GM23338 (cell line): ENCODE results near the gene CDIPT. TPM values are rescaled to one million over a fixed set of nuclear protein-coding genes. Genes with fewer than 3 reads are reported as not detected.

Experiments
- ATAC-seq: fragments of 200-7000 bp; cut with Tn5 transposase; 3 replicates; pipeline ENCODE4 v1.9.1; 2020
- DNase-seq: peaks from one replicate; pipeline ENCODE4 v3.0.0-alpha.2; 2015; ENCODE audit warnings: low spot score
- H2AFZ ChIP-seq: fragments of 200-600 bp; sonication (generic); 2 replicates; pipeline ENCODE4 v1.8.0; 2016; ENCODE audit warnings: antibody characterized with exemption, mild to moderate bottlenecking, moderate library complexity
- H3F3A ChIP-seq: fragments of 200-600 bp; sonication (generic); replicated peaks from 2 replicates; pipeline ENCODE4 v1.8.0; 2017; ENCODE audit warnings: antibody characterized with exemption, mixed run types, low read depth
- H3K27ac ChIP-seq: fragments of 200-600 bp; sonication (generic); 2 replicates; pipeline ENCODE4 v1.6.1; 2016; ENCODE audit warnings: low read depth
- H3K27me3 ChIP-seq: fragments of 200-600 bp; sonication (generic); 2 replicates; pipeline ENCODE4 v1.8.0; 2016; ENCODE audit warnings: mild to moderate bottlenecking, mixed run types, moderate library complexity; ENCODE audit not compliant: insufficient read depth
- H3K36me3 ChIP-seq: fragments of 200-600 bp; sonication (generic); 2 replicates; pipeline ENCODE4 v1.8.0; 2016; ENCODE audit warnings: mild to moderate bottlenecking; ENCODE audit not compliant: insufficient read depth
- H3K4me1 ChIP-seq: fragments of 200-600 bp; sonication (generic); 2 replicates; pipeline ENCODE4 v1.8.0; 2016; ENCODE audit warnings: mild to moderate bottlenecking, moderate library complexity; ENCODE audit not compliant: insufficient read depth
- H3K4me2 ChIP-seq: fragments of 200-600 bp; sonication (generic); 2 replicates; pipeline ENCODE4 v1.7.1; 2017; ENCODE audit warnings: mixed run types
- H3K4me3 ChIP-seq: fragments of 200-600 bp; sonication (generic); 2 replicates; pipeline ENCODE4 v1.6.1; 2016; ENCODE audit warnings: mixed run types
- H3K79me2 ChIP-seq: fragments of 200-600 bp; sonication (generic); replicated peaks from 2 replicates; pipeline ENCODE4 v1.8.0; 2017; ENCODE audit warnings: mild to moderate bottlenecking; ENCODE audit not compliant: insufficient read depth
- H3K9me2 ChIP-seq: fragments of 200-600 bp; sonication (generic); 2 replicates; pipeline ENCODE4 v1.8.0; 2017; ENCODE audit not compliant: insufficient read depth
- H4K20me1 ChIP-seq: fragments of 200-600 bp; sonication (generic); replicated peaks from 2 replicates; pipeline ENCODE4 v1.8.0; 2017; ENCODE audit warnings: mild to moderate bottlenecking; ENCODE audit not compliant: insufficient read depth
- H3K27ac Mint-ChIP-seq: 2 replicates; pipeline ENCODE4 v1.8.0; 2020; ENCODE audit warnings: inconsistent platforms, mild to moderate bottlenecking, moderate library complexity, mixed read lengths
- H3K27me3 Mint-ChIP-seq: 3 replicates; pipeline ENCODE4 v1.8.0; 2022; ENCODE audit warnings: low read depth, mild to moderate bottlenecking, moderate library complexity, mixed read lengths, inconsistent platforms; ENCODE audit not compliant: insufficient read depth, poor library complexity
- H3K36me3 Mint-ChIP-seq: 3 replicates; pipeline ENCODE4 v1.8.0; 2021; ENCODE audit warnings: low read depth, mild to moderate bottlenecking, inconsistent platforms, moderate library complexity, mixed read lengths
- H3K4me1 Mint-ChIP-seq: 3 replicates; pipeline ENCODE4 v1.8.0; 2020; ENCODE audit warnings: mild to moderate bottlenecking, inconsistent platforms, mixed read lengths
- H3K4me3 Mint-ChIP-seq: 3 replicates; pipeline ENCODE4 v1.8.0; 2021; ENCODE audit warnings: moderate library complexity, mild to moderate bottlenecking, inconsistent platforms, mixed read lengths
- H3K9me3 Mint-ChIP-seq: 3 replicates; pipeline ENCODE4 v1.8.0; 2020; ENCODE audit warnings: moderate library complexity, mild to moderate bottlenecking, inconsistent platforms, mixed read lengths
- CREB1 ChIP-seq: fragments of 250-450 bp; sonication (Bioruptor Pico); IDR thresholded peaks from 2 replicates; pipeline ENCODE4 v1.5.0; 2020; ENCODE audit warnings: low read depth, mild to moderate bottlenecking, moderate library complexity
- CTCF ChIP-seq, 2 experiments: fragments of 200-600 bp in 1 of 2; sonication (generic) in 1 of 2; conservative IDR thresholded peaks; 2 replicates each; pipeline versions ENCODE4 v1.5.1 to v1.6.1; 2016 to 2017; ENCODE audit warnings: antibody characterized with exemption in 2 of 2, low read depth in 2 of 2, mild to moderate bottlenecking in 2 of 2, moderate library complexity in 1 of 2
- EZH2 ChIP-seq: fragments of 200-600 bp; sonication (generic); IDR thresholded peaks from one replicate; pipeline ENCODE4 v1.8.0; 2017; ENCODE audit warnings: antibody characterized with exemption, mild to moderate bottlenecking, low read depth; ENCODE audit not compliant: unreplicated experiment
- EZH2phosphoT487 ChIP-seq: fragments of 200-600 bp; sonication (generic); IDR thresholded peaks from one replicate; pipeline ENCODE4 v1.8.1; 2018; ENCODE audit warnings: antibody characterized with exemption; ENCODE audit not compliant: unreplicated experiment
- JUNB ChIP-seq: IDR thresholded peaks from one replicate; pipeline ENCODE4 v1.6.1; 2016; ENCODE audit warnings: antibody characterized with exemption; ENCODE audit not compliant: unreplicated experiment
- NANOG ChIP-seq: IDR thresholded peaks from 2 replicates; pipeline ENCODE4 v1.6.1; 2016; ENCODE audit warnings: antibody characterized with exemption, borderline replicate concordance
- POLR2AphosphoS5 ChIP-seq: IDR thresholded peaks from 2 replicates; pipeline ENCODE4 v1.6.1; 2016; ENCODE audit warnings: antibody characterized with exemption, low read depth
- STAT1 ChIP-seq: IDR thresholded peaks from one replicate; pipeline ENCODE4 v1.6.1; 2016; ENCODE audit warnings: antibody characterized with exemption; ENCODE audit not compliant: unreplicated experiment
- ZNF114 ChIP-seq: fragments of 250-450 bp; sonication (Bioruptor Pico); IDR thresholded peaks from 2 replicates; pipeline ENCODE4 v1.5.0; 2020; ENCODE audit warnings: mild to moderate bottlenecking, moderate library complexity
- ZNF331 ChIP-seq: fragments of 250-450 bp; sonication (Bioruptor Pico); IDR thresholded peaks from 2 replicates; pipeline ENCODE4 v1.5.0; 2020; ENCODE audit warnings: low read depth, mild to moderate bottlenecking, moderate library complexity
- ZNF462 ChIP-seq: fragments of 250-450 bp; sonication (Bioruptor Pico); IDR thresholded peaks from 2 replicates; pipeline ENCODE4 v1.5.0; 2020; ENCODE audit warnings: mild to moderate bottlenecking, moderate library complexity
- polyA plus RNA-seq: library from polyadenylated mRNA; unstranded; fragments of >200 nt; fragmentation: Nextera tagmentation; extraction: Ambion mirVana; gene quantifications from 2 replicates; pipeline ENCODE4 v1.2.1, GENCODE V29; 2016
- total RNA-seq: library from RNA; depleted of rRNA; stranded (reverse); fragments of >200 nt; shearing (Covaris generic); gene quantifications from 2 replicates; pipeline ENCODE4 v1.2.3, GENCODE V29; 2014

CDIPT gene
- total and polyA plus RNA-seq, 2 experiments from 2014 or later = 36.2 to 78.1 TPM

GRCh38 chr16:29824589-29825144 is 38.4 kb downstream of the CDIPT start:
- Histone ChIP-seq H3K4me2 (no peak overlapping the region), H3K36me3 (peaks cover 3% of the 10 kb centered on the region; the same call in 1 of the 2 replicates), H3K27ac (0 out of 2 replicates have a peak overlapping the region, but pooled peaks have one; percentile 32), H3K4me1 (no peaks in the 10 kb centered on the region; the same call in 1 of the 2 replicates), H3K4me3 (no peak overlapping the region), H3F3A (peaks cover 3% of the 10 kb centered on the region), H3K9me2 (no peaks in the 10 kb centered on the region), H2AFZ (no peak overlapping the region), H3K79me2 (no peaks in the 10 kb centered on the region), H4K20me1 (peaks cover 3% of the 10 kb centered on the region; the same call in 1 of the 2 replicates), H3K27me3 (no peaks in the 10 kb centered on the region)
- DNase-seq = no peak
- Mint-ChIP-seq H3K4me1 (peaks cover 24% of the 10 kb centered on the region), H3K4me3 (no peak overlapping the region), H3K36me3 (peaks cover 9% of the 10 kb centered on the region), H3K9me3 (no peaks in the 10 kb centered on the region; the same call in 2 of the 3 replicates), H3K27ac (peak overlapping the region; percentile 93; the same call in 1 of the 2 replicates), H3K27me3 (peaks cover 9% of the 10 kb centered on the region)
- TF ChIP-seq STAT1 = no peak
- no peak for TF ChIP-seq EZH2
- ATAC-seq = no peak

GRCh38 chr16:29821643-29822115 is 41.3 kb downstream of the CDIPT start:
- H3K27ac Mint-ChIP-seq = no peak overlapping the region
- no peaks in the 10 kb centered on the region for H3K9me2 ChIP-seq
- ATAC-seq (no peak), DNase-seq (no peak)
- peaks cover 13% of the 10 kb centered on the region for H3K36me3 ChIP-seq
- H3K27ac ChIP-seq = peak overlapping the region; percentile 55; the same call in 1 of the 2 replicates
- H3K27me3 Mint-ChIP-seq = peaks cover 9% of the 10 kb centered on the region
- no peak overlapping the region for H3K4me2 ChIP-seq
- H3K9me3 Mint-ChIP-seq = no peaks in the 10 kb centered on the region; the same call in 2 of the 3 replicates
- H3K4me3 ChIP-seq = no peak overlapping the region
- no peak overlapping the region for H2AFZ ChIP-seq
- no peak overlapping the region for H3K4me3 Mint-ChIP-seq
- H4K20me1 ChIP-seq = peaks cover 5% of the 10 kb centered on the region; the same call in 1 of the 2 replicates
- peaks cover 17% of the 10 kb centered on the region for H3K79me2 ChIP-seq
- H3K36me3 Mint-ChIP-seq = peaks cover 35% of the 10 kb centered on the region
- H3F3A ChIP-seq = peaks cover 20% of the 10 kb centered on the region; the same call in 1 of the 2 replicates
- H3K4me1 Mint-ChIP-seq = peaks cover 40% of the 10 kb centered on the region
- peaks cover 16% of the 10 kb centered on the region; the same call in 1 of the 2 replicates for H3K4me1 ChIP-seq
- H3K27me3 ChIP-seq = no peaks in the 10 kb centered on the region
- TF ChIP-seq EZH2phosphoT487 = no peak
- TF ChIP-seq EZH2 = no peak
- TF ChIP-seq ZNF331 = no peak
- TF ChIP-seq POLR2AphosphoS5 = no peak
- TF ChIP-seq CTCF (conservative IDR thresholded peaks at IDR 0.05; ENCODE audit: low read depth in 2 of 2) = no peak
- TF ChIP-seq NANOG = no peak
- no peak for TF ChIP-seq ZNF114 (CRISPR knock-in tag)
- no peak for TF ChIP-seq ZNF462 (CRISPR knock-in tag)
- no peak for TF ChIP-seq CREB1
- no peak for TF ChIP-seq JUNB
